Astrocyte (in vitro differentiated cells and primary cell): ENCODE measurements around the gene BORCS6. TPM values are rescaled to one million over a fixed set of nuclear protein-coding genes. Genes with fewer than 3 reads are reported as not detected.

Source experiments
- DNase-seq: peaks from one replicate; pipeline ENCODE4 v3.0.0-alpha.2; 2010; ENCODE audit warnings: low read depth
- FAIRE-seq: peaks from 2 replicates; lab custom pipeline; 2011; peaks lifted over from hg19 to GRCh38; lab: Jason Lieb, UNC
- H2AFZ ChIP-seq: 2 replicates; pipeline ENCODE4 v1.6.0; 2012; ENCODE audit warnings: low read depth, low read length, inconsistent platforms
- H3K27ac ChIP-seq: 2 replicates; pipeline ENCODE4 v1.5.1; 2011; ENCODE audit warnings: low read depth, low read length, inconsistent platforms
- H3K27me3 ChIP-seq: 2 replicates; pipeline ENCODE4 v1.6.0; 2011; ENCODE audit warnings: low read length, inconsistent platforms; ENCODE audit not compliant: insufficient read depth
- H3K36me3 ChIP-seq: 2 replicates; pipeline ENCODE4 v1.5.1; 2011; ENCODE audit warnings: low read length, inconsistent platforms; ENCODE audit not compliant: insufficient read depth
- H3K4me1 ChIP-seq: 2 replicates; pipeline ENCODE4 v1.5.1; 2011; ENCODE audit warnings: low read length, inconsistent platforms; ENCODE audit not compliant: insufficient read depth
- H3K4me2 ChIP-seq: 2 replicates; pipeline ENCODE4 v1.6.0; 2012; ENCODE audit warnings: low read length, inconsistent platforms
- H3K4me3 ChIP-seq: 2 replicates; pipeline ENCODE4 v1.5.1; 2011; ENCODE audit warnings: low read depth, mild to moderate bottlenecking, low read length, inconsistent platforms; ENCODE audit not compliant: insufficient read depth
- H3K79me2 ChIP-seq: 2 replicates; pipeline ENCODE4 v1.6.0; 2012; ENCODE audit warnings: mild to moderate bottlenecking, low read length, inconsistent platforms; ENCODE audit not compliant: insufficient read depth
- H3K9ac ChIP-seq: 2 replicates; pipeline ENCODE4 v1.6.0; 2012; ENCODE audit warnings: mild to moderate bottlenecking, low read length, inconsistent platforms
- H3K9me3 ChIP-seq: 2 replicates; pipeline ENCODE4 v1.5.1; 2012; ENCODE audit warnings: low read depth, mild to moderate bottlenecking, low read length, inconsistent platforms; ENCODE audit not compliant: insufficient read depth
- H4K20me1 ChIP-seq: 2 replicates; pipeline ENCODE4 v1.6.0; 2012; ENCODE audit warnings: low read length, inconsistent platforms; ENCODE audit not compliant: insufficient read depth
- H3K27ac Mint-ChIP-seq: one replicate; pipeline ENCODE4 v1.8.0; 2021; ENCODE audit warnings: mild to moderate bottlenecking, mixed read lengths; ENCODE audit not compliant: unreplicated experiment
- H3K27me3 Mint-ChIP-seq: one replicate; pipeline ENCODE4 v1.8.0; 2021; ENCODE audit warnings: low read depth, mixed read lengths; ENCODE audit not compliant: unreplicated experiment
- H3K36me3 Mint-ChIP-seq: one replicate; pipeline ENCODE4 v1.8.0; 2021; ENCODE audit warnings: low read depth, mixed read lengths; ENCODE audit not compliant: unreplicated experiment
- H3K4me1 Mint-ChIP-seq: one replicate; pipeline ENCODE4 v1.8.0; 2021; ENCODE audit warnings: low read depth, mixed read lengths; ENCODE audit not compliant: unreplicated experiment
- H3K4me3 Mint-ChIP-seq: one replicate; pipeline ENCODE4 v1.8.0; 2021; ENCODE audit warnings: mild to moderate bottlenecking, moderate library complexity, mixed read lengths; ENCODE audit not compliant: unreplicated experiment
- H3K9me3 Mint-ChIP-seq: one replicate; pipeline ENCODE4 v1.8.0; 2021; ENCODE audit warnings: mild to moderate bottlenecking, mixed read lengths; ENCODE audit not compliant: unreplicated experiment
- CTCF ChIP-seq: IDR thresholded peaks from 2 replicates; pipeline ENCODE4 v1.5.1; 2011; ENCODE audit warnings: low read depth, mild to moderate bottlenecking, inconsistent platforms, low read length, moderate library complexity; ENCODE audit not compliant: insufficient read depth
- EZH2 ChIP-seq: IDR thresholded peaks from 2 replicates; pipeline ENCODE4 v1.6.1; 2012; ENCODE audit warnings: mild to moderate bottlenecking, low read length, inconsistent platforms; ENCODE audit not compliant: insufficient read depth
- total RNA-seq: library from RNA; stranded (reverse); gene quantifications from 2 replicates; pipeline ENCODE4 v1.2.1, GENCODE V29; 2021

The BORCS6 gene
- total RNA-seq, 1 donor from 2014 or later: 6.6 TPM

GRCh38 chr17:8163978-8164814 is 25.8 kb downstream of the BORCS6 start:
- DNase-seq: peak; percentile 25
- Histone ChIP-seq H3K36me3 (peaks cover 7% of the 10 kb centered on the region), H2AFZ (peak overlapping the region; percentile 70), H4K20me1 (peaks cover 30% of the 10 kb centered on the region), H3K79me2 (peaks cover 34% of the 10 kb centered on the region), H3K4me3 (no peak overlapping the region), H3K4me1 (peaks cover 35% of the 10 kb centered on the region), H3K27me3 (no peaks in the 10 kb centered on the region), H3K9ac (peak overlapping the region; percentile 100), H3K9me3 (no peaks in the 10 kb centered on the region), H3K27ac (peak overlapping the region; percentile 10), H3K4me2 (peak overlapping the region; percentile 93)
- no peak for TF ChIP-seq EZH2
- no peak for TF ChIP-seq CTCF
- Mint-ChIP-seq H3K4me1 (peaks cover 25% of the 10 kb centered on the region), H3K4me3 (peak overlapping the region; percentile 87), H3K9me3 (no peaks in the 10 kb centered on the region), H3K36me3 (no peaks in the 10 kb centered on the region), H3K27ac (peak overlapping the region; percentile 75), H3K27me3 (no peaks in the 10 kb centered on the region)
- FAIRE-seq: peak; percentile 49

GRCh38 chr17:8162997-8163977 is 26.7 kb downstream of the BORCS6 start:
- H3K27me3 ChIP-seq: no peaks in the 10 kb centered on the region
- DNase-seq: no peak
- peak overlapping the region; percentile 100 for H3K9ac ChIP-seq
- peak overlapping the region; percentile 93 for H3K4me2 ChIP-seq
- Mint-ChIP-seq H3K27me3 (no peaks in the 10 kb centered on the region), H3K4me3 (peak overlapping the region; percentile 87), H3K9me3 (no peaks in the 10 kb centered on the region), H3K27ac (peak overlapping the region; percentile 96), H3K36me3 (peaks cover 2% of the 10 kb centered on the region), H3K4me1 (peaks cover 25% of the 10 kb centered on the region)
- H3K4me1 ChIP-seq: peaks cover 38% of the 10 kb centered on the region
- no peaks in the 10 kb centered on the region for H3K9me3 ChIP-seq
- H2AFZ ChIP-seq: peak overlapping the region; percentile 93
- H3K27ac ChIP-seq: peak overlapping the region; percentile 91
- H3K79me2 ChIP-seq: peaks cover 34% of the 10 kb centered on the region
- no peak for FAIRE-seq
- H3K4me3 ChIP-seq: peak overlapping the region; percentile 94
- peaks cover 11% of the 10 kb centered on the region for H3K36me3 ChIP-seq
- TF ChIP-seq EZH2: no peak
- TF ChIP-seq CTCF: no peak
- H4K20me1 ChIP-seq: peaks cover 37% of the 10 kb centered on the region
